GM18858 (cell line): ENCODE results near the gene RAD9A.

Experiments used
- ATAC-seq: cut with Tn5 transposase; IDR thresholded peaks from one replicate; pipeline ENCODE4 v1.9.1; 2021; ENCODE audit not compliant: unreplicated experiment

Gene RAD9A

DNA sequence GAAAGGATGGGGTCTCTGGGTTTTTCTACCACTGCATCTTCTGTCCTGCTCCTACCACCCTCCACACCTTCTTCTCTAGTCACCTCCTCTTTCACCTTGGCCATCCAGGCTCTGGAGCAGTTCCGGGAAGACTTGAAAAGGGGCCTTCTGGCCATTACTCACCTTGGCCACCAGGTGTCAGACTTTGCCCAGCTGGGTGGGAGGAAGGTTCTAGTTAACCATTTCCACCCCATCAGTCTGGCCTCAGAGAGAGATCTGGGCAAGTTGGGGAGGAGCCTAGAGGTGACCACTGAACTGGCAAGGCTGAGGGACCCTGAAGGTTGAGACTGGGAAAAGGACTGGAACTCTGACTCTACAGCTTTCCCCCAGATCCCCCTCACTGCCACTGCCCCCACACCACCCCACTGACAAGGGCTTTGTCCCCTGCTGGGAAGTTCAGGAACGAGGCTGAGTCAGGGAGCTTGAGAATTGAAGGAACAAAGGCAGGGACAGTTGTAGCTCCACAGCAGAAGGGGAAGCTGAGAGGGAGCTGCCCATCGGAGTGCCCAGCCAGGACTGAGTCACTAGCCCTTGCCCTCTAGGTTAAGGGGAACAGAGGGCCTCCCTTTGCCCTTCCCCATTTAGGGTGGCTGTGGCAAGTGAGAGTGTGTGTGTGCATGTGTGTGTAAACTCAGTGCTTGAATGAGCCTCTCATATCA lies 34.8 kb upstream of the RAD9A start:
- no peak for ATAC-seq

DNA sequence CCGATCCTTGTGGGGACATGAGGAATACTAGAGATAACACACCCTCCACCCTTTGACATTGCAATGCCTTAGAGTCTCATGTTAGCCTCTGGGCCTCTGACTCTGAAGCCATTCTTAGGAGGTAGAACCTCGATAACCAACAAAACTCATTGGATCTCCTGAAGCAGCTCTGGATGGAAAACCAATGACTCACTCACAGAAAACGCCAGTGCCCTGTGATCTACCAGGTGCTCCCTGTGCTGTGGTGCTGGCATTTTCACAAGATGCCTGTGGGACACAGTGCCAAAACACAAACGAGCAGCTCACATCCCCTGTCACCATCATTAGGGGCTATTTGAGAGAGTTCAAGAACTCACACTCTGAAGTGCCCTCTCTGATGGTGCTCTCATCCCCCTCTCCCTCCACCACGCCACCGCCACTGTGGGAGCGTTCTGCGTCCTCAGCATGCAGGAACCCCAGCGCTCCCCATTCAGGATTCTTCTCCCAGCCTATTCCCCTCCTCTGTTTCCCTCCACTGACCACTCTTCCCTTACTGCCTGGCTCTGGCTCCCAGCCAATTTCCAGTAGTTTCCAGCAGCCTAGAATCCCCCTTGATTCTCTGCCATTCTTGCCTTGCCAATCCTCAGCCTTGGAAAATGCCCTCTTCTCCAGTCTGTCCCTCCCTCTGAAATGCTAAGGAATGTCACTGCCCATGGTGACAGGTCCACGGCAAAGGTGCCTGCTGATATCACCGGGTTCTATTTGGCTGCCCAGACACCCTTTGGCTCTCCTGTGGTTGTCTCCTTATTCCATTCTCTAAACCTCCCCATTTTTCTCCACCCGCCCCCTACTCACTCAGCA lies 33.7 kb upstream of the RAD9A start:
- no peak for ATAC-seq

DNA sequence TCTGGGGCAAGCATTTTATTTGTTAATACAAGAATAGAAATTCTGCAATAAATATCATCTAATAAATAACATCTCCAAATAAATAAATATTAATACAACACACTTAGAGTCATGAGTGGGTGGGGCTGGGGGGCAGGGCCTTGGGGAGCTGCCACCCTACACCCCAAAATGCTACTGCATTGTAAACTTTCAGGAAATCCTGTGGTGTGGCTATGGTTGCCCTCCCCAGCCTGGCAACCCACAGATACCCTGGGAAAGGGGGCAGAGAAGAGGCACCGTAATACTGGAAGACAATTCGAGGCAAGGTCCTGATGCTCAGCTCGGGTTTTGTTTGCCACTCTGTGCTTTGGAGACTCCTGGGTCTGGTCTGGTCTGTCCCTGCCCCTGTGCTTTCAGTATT lies 27.6 kb upstream of the RAD9A start:
- ATAC-seq: no peak

DNA sequence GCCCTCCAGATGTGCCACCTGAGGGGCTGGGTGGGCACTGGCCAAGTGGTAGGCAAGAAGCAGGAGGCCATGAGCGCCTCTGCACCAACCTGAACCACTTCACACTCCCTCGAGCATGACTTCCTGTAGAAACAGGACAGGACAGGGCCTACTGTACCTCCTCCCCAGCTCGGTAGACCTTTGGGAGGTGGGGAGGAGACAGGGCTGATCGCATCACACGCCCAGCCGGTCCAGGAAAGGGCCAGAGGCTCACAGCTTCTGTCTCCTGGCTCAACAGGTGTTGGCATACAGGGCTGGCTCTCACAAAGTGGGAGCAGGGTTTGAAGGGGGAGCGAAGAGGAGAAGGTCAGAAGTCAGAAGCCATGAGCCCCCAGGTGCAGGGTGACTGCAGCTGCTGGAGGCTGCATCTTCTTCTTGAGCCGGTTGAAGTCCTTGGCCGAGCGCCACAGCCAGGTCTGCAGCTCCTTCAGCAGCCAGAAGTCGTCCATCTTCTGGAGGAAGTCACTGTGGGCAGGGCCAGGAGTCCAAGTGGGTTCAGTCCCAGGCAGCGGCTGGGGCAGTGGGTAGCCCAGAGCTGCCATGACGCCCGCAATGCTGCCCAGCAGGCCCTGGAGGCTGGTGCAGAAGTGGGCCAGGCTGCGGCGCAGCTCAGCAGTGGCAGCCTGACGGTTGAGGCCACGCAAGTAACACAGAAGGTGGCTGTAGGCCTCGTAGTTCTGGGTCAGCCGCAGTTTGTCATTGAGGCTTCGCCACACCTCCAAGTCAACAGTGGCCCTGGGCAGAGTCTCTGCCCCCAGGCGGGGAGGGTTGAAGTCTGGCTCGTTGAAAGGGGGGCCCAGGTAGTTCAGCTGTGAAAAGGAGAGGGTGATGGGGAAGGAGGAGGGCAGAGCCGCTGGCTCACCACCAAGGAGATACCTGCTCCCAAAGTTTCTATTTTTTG lies 26.7 kb upstream of the RAD9A start:
- no peak for ATAC-seq

DNA sequence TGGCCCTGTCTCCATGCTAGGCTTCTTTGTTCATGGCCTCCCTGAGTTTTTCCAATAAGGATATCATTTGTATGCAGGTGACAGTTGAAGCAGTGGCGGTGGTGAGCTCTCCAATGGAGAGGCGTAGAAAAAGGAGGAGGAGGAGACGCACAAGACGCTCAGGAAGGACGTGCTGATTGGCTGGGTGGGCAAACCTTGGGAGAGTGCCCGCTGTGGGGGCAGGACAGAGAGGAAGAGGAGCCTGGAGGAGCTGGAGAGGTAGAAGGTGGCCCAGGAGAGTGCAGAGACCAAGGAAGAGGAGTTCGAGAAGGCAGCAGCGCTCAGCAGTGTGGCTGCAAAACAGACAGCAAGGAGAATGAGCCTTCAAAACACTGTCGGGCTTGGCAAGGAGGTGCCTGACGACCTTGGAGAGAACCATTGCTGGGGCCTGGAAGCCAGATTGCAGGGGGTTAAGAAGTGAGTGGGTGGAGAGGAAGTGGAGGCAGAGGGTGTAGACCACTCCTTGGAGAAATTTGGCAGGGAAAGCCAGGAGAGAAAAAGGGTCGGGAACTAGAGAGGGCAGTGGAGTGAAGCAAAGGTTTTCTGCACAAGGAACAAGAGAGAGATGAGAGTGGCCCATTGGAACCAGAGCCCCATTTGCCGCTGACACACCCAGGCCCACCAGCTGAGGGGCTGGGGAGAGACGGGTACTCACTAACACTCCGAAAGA lies 25.9 kb upstream of the RAD9A start:
- no peak for ATAC-seq

DNA sequence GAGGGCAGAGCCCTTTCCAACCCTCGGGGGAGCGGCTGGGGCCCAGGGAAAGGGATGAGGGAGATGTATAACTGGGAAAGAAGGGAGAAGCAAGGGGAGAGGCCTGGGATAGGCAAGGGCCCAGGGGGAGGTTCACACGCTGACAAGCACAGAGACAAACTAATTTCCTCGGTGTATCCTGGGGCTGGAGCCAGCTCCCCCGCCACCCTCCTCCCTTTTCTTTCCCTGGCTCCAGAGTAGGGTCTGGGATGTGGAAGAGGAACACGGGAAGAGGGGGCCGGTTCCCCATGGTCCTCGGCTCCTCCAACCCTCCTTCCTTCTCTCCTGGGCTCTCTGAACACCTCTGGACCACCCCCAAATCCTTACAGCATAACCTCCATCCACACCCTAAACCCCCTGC lies 25.2 kb upstream of the RAD9A start:
- ATAC-seq: no peak

DNA sequence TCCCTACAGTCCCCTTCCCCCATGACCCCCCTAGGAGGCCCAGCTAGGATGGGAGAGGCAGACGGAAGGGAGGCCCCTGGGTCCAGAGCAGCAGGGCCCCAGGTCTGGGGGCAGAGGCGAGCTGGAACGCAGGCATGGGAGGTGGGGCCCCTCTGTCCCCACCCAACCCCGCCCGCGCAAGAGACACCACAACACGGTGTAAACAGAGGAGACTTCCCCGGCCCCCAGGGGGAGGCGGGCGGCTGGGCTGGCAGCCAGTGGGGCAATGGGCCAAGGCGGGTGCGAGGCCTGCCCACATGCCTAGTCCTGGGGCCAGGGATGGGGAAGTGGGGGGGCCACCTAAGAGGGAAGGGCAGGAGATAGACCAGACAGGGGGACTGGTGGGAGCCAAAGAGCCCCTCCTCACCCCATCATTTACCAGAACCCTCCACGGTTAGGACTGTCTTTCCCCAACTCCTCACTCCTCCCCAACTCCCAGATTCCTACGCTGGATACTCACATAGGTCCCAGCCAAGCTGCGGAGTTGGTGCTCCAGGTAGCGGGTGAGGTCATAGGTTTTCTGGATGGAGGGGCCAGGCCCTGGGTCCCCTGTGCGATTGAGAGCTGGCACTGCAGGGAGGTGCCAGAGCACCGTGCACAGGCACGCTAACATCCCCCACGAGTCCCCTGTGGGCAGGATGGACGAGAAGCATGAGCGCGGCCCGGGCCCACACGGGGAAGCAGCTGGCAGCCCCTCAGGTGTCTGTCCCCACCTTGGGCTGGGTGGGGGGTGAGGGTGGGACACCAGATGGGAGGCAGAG lies 24.6 kb upstream of the RAD9A start:
- ATAC-seq: no peak

DNA sequence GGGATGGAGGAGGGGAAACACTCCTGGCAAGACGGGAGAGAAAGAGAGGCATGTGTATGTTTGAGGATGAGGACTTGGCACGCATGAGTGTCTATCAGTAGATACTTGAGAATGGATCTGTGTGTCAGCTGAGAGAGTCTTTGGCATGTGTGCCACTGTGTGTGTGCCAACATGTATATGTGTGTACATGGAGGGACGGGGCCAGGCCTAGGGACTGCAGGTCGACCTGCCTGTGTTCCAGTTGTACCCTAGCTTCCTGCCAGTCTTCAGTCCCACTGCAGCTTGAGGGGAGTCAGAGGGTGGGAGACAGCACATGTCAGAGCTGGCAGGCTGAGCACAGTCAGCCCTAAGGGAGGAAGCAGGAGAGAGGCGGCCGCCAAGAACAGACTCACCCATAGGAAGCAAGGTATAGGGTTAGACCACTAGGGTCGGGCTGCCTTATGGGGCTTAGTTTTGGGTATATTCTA lies 24.0 kb upstream of the RAD9A start:
- no peak for ATAC-seq

DNA sequence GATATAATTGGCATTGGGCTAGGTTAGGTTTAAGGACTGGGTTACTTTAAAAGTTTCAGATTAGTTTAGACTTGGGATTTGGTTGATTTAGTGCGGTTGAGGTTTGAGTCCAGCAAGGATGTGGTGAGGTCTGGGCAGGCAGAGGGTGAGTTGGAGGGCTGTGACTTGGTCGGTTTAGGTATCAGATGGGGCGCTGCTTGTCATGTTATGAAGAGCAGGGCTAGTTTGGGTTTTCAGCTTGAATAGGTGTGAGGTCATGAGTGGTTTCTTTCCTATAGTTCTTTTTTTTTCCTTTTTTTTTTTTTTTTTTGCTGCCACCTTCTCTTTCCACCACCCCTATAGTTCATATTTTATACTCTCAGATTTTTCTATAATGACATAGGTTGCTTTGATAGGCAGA lies 23.2 kb upstream of the RAD9A start:
- ATAC-seq: peak; percentile 34

DNA sequence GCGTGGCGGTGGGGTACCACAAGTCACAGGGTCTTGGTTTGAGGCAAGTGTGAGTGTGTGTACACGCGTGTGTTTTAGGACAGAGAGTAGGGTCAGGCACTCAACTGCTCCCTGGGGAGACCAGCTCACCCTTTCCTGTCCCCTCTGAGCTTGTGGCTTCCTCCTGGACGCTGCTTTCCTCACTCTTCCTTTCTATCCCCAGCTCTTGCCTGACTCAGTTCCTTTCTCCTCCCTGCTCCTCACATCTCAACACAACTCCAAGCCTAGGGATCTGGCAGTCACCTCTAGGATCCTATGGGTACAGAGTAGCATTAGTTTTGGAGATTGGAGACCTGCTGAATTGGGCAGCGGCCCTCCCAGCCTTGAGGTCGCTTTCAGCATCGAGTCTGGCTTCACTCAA lies 22.5 kb upstream of the RAD9A start:
- ATAC-seq: no peak

DNA sequence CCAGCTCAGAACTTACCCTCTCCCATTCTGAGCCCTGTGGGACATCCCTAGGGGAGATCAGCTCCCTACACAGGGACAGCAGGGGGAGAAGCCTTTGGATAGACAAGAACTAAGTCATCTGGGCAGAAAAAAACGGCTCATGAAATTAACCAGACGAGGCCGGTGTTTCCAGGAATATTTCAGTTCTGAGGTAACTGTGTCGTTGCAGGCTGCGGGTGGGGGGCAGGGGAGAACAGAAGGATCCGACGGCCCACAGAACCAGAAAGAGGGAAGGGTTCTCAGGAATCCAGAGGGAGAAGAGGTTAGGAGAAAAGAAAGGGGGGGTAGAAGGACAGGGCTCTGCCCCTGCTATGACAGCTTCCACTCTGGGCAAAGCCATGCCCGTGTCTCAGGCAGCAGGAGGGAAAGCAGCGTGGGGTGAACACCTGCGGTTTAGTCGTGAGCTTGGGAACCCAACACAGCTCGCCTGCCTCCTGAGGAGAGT lies 21.9 kb upstream of the RAD9A start:
- no peak for ATAC-seq

DNA sequence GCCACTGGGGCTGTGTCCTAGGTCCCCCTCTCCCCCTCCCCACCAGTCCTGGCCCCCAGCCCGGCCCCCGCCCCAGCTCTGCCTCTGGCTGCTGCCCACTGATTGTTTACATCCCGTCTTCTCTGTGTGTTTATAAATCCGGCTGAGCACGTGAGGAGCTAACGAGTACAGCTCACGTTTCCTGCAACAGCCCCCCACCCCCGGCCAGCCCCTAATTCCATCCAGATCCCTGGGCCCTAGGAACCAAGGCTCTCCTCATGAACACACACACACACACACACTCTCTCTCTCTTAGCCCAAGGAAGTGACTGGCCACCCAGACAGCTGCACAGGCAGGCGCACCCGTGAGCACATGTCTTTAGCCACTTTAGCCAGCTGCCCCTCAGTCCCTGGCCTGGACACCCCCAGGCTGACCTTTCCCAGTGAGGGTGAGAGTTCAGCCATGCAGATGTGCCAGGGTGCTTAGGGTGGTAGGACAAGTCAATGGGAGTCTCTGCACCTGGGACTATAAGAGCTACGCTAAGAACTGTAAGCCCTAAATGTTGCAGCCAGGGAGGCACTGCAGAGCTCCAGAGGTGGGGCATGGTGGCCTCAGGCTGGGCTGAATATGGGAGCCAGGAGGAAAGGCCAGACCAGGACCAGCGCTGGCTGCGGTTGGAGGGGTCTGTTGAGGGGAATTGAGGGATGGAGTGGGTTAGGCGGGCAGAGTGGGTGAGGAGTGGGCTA lies 21.3 kb upstream of the RAD9A start:
- no peak for ATAC-seq

DNA sequence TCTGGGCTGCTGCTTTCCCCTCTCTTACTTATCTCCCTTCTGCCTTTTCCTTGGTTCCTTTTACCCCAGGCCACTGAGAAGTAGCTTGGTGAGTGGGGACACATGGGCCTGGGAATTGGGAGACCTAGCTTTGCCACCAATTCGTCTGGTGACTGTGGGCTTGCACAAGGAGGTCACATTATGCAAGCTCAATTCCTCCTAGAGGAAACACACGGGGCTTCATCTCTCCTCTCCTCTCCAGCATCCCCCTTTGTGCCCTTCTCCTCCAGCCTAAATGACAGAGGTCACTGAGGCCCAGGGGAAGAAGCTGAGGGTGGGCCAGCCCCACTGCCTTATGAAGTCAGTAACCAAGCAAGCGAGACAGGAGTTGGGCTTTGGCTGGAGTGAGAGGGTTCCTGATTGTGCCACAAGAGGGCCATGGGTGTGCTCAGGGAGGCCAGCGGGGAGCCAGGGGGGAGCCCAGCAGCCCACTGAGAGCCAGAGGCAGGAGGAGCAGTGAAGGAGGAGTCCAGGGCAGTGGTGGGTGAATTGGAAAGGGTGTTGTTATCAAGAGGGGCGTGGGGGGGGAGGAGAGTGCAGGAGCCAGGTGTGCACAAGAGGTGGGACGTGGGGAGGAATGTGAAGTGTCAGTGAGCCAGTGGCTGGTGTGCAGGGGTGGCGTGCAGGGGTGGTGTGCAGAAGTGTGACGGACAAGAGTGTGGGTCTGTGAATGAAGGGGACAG lies 20.4 kb upstream of the RAD9A start:
- no peak for ATAC-seq

DNA sequence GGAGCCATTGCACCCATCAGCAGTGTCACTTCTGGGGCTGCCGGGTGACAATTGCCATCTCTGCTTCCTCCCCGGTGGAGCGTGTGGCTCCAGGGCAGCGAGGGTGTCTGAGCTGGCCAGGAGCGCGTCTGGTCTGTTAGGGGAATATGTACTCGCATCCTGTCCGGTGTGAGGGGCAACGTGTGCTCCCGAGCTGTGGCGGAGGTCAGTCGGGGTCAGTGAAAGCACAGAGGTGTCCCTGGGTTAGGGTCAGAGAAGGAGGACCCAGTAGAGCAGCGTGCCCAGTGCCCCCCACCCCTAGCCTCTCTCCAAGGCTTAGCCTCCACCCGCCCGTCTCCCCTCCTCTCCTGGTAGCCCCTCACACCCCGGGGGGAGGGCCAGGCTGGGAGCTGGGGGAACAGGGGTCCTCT lies 19.9 kb upstream of the RAD9A start:
- no peak for ATAC-seq

DNA sequence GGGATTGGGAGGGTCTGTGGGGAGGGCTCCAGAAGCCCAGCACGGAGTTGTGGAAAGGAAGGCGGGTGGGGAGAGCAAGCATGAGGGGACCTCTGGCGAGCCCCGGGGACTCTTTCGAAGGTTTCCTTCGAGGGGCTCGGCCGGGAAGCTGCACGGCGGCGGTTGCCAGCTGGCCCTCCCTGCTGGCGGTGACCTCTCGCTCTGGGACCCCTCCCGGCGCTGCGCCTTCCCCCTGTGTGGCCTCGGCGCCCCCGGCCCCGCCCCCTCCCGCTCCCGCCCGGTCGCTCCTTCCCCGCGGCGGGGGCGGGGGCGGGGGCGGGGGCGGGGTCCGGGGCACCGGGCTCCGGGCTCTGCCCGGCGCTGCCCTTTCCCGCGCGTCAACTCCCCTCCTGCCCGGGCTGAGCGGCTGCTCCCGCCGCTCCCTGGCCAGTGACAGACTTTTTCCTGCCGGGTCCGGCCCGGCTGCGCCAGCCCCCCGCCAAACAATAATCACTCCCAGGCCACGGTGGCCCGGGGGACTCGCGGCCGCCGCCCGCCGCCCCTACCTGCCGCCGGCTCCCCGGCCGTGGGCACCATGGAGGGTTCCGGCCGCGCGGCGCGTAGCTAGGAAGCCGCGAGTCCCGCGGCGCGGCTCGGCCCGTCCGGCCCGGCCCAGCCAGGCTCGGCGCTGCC lies 19.3 kb upstream of the RAD9A start:
- ATAC-seq: no peak

DNA sequence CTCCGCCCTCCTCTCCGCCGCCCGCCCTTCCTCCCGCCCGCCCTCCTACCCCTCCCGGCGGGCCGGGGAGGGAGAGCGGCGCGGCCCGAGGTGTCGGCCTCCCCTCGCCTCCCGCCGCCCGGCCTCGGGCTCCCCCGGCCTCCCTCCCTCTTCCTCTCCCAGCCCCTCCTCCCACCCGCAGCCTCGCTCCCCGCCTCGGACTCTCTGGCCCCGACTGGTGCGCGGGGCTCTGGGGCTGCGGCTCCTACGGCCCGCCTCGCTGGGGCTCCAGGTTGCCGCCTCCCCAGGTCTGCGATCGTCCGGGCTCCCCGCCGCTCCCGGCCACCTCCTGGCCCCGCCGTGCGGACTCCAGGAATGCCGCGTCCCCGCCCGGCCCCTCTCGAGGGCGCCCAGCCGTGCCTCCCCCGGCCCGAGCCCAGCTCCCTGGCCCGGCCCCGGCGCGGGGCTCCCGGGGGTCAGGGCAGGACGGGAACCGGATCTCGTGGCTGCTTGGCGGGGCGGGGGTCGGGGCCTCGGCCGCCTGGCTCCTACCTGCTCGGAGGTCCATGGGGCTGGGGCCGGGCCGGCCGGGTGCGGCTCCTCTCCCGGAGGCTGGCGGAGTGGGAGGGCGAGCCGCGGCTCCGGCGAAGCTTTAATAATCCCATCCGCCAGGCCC lies 18.7 kb upstream of the RAD9A start, which contains the start of gene CLCF1:
Gene CLCF1, minus strand, starts transcription at position 606 of the 655 bp plus-strand sequence. Its CDS starts 59 bp downstream, at position 547.
- ATAC-seq: no peak
